ENCODE measurements around the gene RNF151.
A peak's percentile ranks its signal among the peaks of the same experiment; 100 is the strongest.
"Not testable (repeated sequence)": the region's sequence is repeated elsewhere in the genome, so short reads cannot be mapped to it uniquely, and the experiment has no call there.

RNF151 gene

GRCh38 chr16:1959269-1960039, 7.2 kb upstream of the RNF151 start, which contains the start of gene NDUFB10:
Gene NDUFB10, plus strand, starts transcription at chr16:1959538. Its CDS starts 87 bp downstream, at chr16:1959625.
- peak; percentile 94 for DNase-seq (ENCODE audit: low spot score)

GRCh38 chr16:1960665-1961630, 5.7 kb upstream of the RNF151 start:
- DNase-seq (ENCODE audit: low spot score): peak; percentile 53

- DNase-seq (ENCODE audit: low spot score): peak; percentile 34
These were observed 5.0 kb upstream of the RNF151 start for GRCh38 chr16:1961651-1962067.

- not testable (repeated sequence) for DNase-seq (ENCODE audit: low spot score)
These were observed 4.2 kb upstream of the RNF151 start for GRCh38 chr16:1962161-1963153.

- DNase-seq (ENCODE audit: low spot score): peak; percentile 16
These were observed 2.7 kb upstream of the RNF151 start for GRCh38 chr16:1963806-1964505.

- peak; percentile 99 for DNase-seq (ENCODE audit: low spot score)
These were observed 1.9 kb upstream of the RNF151 start, which contains the start of gene RPS2 for GRCh38 chr16:1964506-1965395. Gene RPS2, minus strand, starts transcription at chr16:1964826. Its CDS starts 201 bp downstream, at chr16:1964625.

- no peak for DNase-seq (ENCODE audit: low spot score)
These were observed 1.2 kb upstream of the RNF151 start for GRCh38 chr16:1965396-1966001.

- no peak for DNase-seq (ENCODE audit: low spot score)
These were observed 1.7 kb downstream of the RNF151 start for GRCh38 chr16:1968146-1968953.

- DNase-seq (ENCODE audit: low spot score): peak; percentile 94
These were observed 5.3 kb downstream of the RNF151 start, which contains the start of gene TBL3 for GRCh38 chr16:1971796-1972489. Gene TBL3, plus strand, starts transcription at chr16:1972053. Its CDS starts 112 bp downstream, at chr16:1972165.

GRCh38 chr16:1972490-1972877, 5.8 kb downstream of the RNF151 start:
- no peak for DNase-seq (ENCODE audit: low spot score)

- DNase-seq (ENCODE audit: low spot score): no peak
These were observed 7.0 kb downstream of the RNF151 start for GRCh38 chr16:1973461-1974156.

- no peak for DNase-seq (ENCODE audit: low spot score)
These were observed 7.8 kb downstream of the RNF151 start for GRCh38 chr16:1974157-1975070.

- DNase-seq (ENCODE audit: low spot score): no peak
These were observed 9.0 kb downstream of the RNF151 start for GRCh38 chr16:1975432-1976215.

GRCh38 chr16:1976216-1976520, 9.5 kb downstream of the RNF151 start:
- DNase-seq (ENCODE audit: low spot score): no peak

Data from LoVo (cell line).